ENCODE results near the gene NIPA2.

The NIPA2 gene

DNA sequence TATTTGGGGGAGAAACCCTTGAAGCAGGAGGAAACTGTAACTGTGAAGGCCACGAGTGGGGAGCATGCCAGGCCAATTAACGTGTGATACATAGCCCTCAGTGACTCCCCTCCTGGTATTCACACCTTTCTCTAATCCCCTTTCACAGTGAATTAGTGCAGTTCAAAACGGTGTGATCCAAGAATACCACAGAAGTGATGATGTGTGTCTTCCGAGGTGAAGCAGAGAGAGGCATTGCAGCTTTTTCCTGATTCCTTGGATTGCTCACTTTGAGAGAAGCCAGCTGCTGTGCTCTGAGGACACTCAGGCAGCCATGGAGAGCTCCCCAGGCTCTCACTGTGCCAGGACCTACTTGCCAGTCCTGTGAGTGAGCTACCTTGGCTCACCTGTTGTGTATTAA lies 17.3 kb downstream of the NIPA2 start:
- ATAC-seq (replicated peaks): no peak
- peaks cover 11 to 30% of the 10 kb centered on the region in 2 donors for H3K4me1 Mint-ChIP-seq
- no peak overlapping the region for H3K4me3 Mint-ChIP-seq

DNA sequence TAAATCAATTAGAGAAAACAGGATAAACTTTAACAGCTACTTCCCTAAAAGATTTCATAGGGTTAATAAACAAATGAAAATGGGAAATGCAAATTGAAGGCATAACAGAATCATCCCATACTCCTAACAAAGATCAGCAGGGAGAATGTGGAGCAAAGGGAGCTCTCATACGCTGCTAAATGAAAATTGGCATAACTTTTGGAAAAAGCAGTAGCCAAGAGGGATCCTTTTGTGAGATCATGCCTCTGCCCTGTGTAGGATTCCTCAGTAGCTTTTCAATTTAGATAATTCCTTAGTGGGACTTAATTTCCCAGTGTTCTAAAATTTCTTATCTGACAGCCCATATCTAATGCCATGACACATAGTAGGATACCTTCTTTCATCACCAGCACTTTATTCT lies 18.2 kb downstream of the NIPA2 start:
- Mint-ChIP-seq H3K4me3 (no peak overlapping the region), H3K27me3 (no peaks in the 10 kb centered on the region), H3K9me3 (no peaks in the 10 kb centered on the region), H3K4me1 (peaks cover 10 to 24% of the 10 kb centered on the region in 2 donors), H3K27ac (no peak overlapping the region), H3K36me3 (peaks cover 38 to 57% of the 10 kb centered on the region in 2 donors)
- DNase-seq: no peak
- ATAC-seq (replicated peaks): no peak

More for the DNA sequence above, 17.3 kb downstream of the NIPA2 start:
- DNase-seq: no peak
- no peaks in the 10 kb centered on the region for H3K27me3 Mint-ChIP-seq
- no peaks in the 10 kb centered on the region for H3K9me3 Mint-ChIP-seq
- no peak overlapping the region for H3K27ac Mint-ChIP-seq
- peaks cover 34 to 54% of the 10 kb centered on the region in 2 donors for H3K36me3 Mint-ChIP-seq

DNA sequence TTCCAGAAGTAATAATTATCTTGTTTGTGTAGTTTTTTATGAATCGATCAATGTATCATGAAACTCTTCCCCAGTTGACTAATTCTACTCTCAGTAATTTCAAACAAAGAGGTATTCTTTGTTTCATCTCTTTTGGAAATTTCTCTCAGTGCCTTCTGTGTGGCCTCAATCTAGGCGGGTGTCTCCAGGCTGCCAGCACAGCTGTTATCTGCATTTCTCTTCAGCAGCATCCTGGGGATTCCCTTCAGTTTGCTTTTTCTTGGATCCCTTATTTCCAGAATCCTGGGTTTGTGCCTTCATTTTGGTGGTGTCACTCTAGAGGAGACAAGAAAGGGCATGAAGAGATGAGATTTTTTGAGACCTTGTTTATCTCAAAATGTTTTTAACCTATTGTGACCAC lies 22.7 kb downstream of the NIPA2 start:
- DNase-seq: no peak
- H3K36me3 Mint-ChIP-seq: peaks cover 55 to 74% of the 10 kb centered on the region in 2 donors
- H3K9me3 Mint-ChIP-seq: no peaks in the 10 kb centered on the region
- H3K27ac Mint-ChIP-seq: peak overlapping the region; percentile 51
- H3K27me3 Mint-ChIP-seq: no peaks in the 10 kb centered on the region
- H3K4me3 Mint-ChIP-seq: no peak overlapping the region
- H3K4me1 Mint-ChIP-seq: peaks cover 11 to 20% of the 10 kb centered on the region in 2 donors
- ATAC-seq (replicated peaks): no peak

DNA sequence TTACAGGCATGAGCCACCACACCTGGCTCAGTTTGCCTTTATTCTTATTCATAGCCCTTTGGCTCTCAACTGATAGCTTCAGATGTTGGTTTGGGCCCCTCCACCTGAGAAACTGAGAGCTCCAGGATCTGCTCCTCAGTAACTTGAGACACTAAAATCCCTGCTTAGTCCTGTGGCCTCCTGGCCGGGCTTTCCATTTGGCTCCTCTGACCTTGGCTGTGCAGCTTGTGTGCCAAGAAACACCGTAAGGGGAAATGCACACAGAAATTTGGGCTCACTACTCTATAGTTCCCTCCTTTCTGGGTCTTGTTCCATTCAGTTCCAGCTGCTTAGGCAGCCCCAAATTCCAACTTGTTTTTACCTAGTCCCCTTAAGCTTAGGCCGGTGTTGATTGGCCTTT lies 24.9 kb downstream of the NIPA2 start:
- ATAC-seq (replicated peaks) (no peak), DNase-seq (no peak)
- H3K4me3 Mint-ChIP-seq: no peak overlapping the region
- H3K9me3 Mint-ChIP-seq: no peaks in the 10 kb centered on the region
- H3K4me1 Mint-ChIP-seq: peaks cover 8 to 12% of the 10 kb centered on the region in 2 donors
- H3K27me3 Mint-ChIP-seq: no peaks in the 10 kb centered on the region
- H3K36me3 Mint-ChIP-seq: peaks cover 50 to 65% of the 10 kb centered on the region in 2 donors
- H3K27ac Mint-ChIP-seq: peak overlapping the region; percentile 31

DNA sequence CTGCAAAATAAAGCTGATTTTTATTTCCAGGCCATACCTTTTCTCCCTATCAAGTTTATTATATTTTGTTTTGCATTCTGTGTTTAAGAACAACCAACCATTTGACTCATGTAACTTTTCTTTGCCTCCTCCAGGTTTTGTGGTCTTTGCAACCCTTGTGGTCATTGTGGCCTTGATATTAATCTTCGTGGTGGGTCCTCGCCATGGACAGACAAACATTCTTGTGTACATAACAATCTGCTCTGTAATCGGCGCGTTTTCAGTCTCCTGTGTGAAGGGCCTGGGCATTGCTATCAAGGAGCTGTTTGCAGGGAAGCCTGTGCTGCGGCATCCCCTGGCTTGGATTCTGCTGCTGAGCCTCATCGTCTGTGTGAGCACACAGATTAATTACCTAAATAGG lies 27.6 kb downstream of the NIPA2 start:
- Mint-ChIP-seq H3K4me3 (no peak overlapping the region), H3K4me1 (peaks cover 6 to 11% of the 10 kb centered on the region in 2 donors), H3K9me3 (no peaks in the 10 kb centered on the region), H3K27ac (no peak overlapping the region), H3K36me3 (peaks cover 48 to 65% of the 10 kb centered on the region in 2 donors), H3K27me3 (no peaks in the 10 kb centered on the region)
- DNase-seq: no peak
- ATAC-seq (replicated peaks): no peak

DNA sequence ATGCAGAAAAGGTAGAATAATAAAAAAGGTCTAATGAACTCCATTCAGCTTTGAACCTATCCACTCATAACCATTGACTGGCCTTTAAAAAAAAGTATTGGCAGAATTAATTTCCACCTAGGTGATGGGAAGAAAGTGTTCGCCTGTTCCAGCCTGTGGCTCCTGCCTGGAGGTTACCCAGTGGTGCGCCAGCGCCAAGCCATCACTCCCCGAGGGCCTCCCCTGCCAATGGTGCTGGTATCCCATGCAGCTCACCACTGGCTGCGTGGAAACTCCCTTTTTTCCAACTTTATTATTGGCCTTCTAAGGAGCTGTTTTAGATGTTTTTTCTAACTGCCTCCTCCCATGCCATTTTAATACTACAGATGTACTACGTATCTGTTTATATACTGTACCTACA lies 29.4 kb downstream of the NIPA2 start:
- Mint-ChIP-seq H3K4me1 (peaks cover 2 to 14% of the 10 kb centered on the region in 2 donors), H3K4me3 (no peak overlapping the region), H3K9me3 (no peaks in the 10 kb centered on the region), H3K27ac (no peak overlapping the region), H3K27me3 (no peaks in the 10 kb centered on the region), H3K36me3 (peaks cover 36 to 59% of the 10 kb centered on the region in 2 donors)
- ATAC-seq (replicated peaks) (no peak), DNase-seq (no peak)

DNA sequence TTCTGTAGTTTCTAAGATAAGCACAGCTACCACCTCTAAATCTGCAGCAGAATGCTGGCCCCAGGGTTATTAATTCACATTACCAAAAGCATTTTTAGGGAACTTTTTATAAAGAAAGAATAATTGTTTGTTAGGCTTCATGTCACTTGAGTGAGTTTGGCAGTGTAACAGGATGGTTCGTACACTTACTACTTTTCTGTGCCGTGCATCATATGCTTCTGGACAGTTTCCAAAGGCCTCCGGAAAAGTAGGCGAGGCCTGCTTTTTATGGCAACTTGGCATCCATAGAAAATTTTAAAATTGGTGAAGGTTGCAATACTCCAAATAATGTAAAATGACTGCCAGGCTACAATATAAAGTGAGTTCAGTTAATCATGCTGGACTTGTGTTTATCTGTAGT lies 30.0 kb downstream of the NIPA2 start:
- ATAC-seq (replicated peaks) (no peak), DNase-seq (no peak)
- no peak overlapping the region for H3K4me3 Mint-ChIP-seq
- no peaks in the 10 kb centered on the region for H3K27me3 Mint-ChIP-seq
- H3K4me1 Mint-ChIP-seq: peaks cover 4 to 19% of the 10 kb centered on the region in 2 donors
- peaks cover 31 to 59% of the 10 kb centered on the region in 2 donors for H3K36me3 Mint-ChIP-seq
- H3K9me3 Mint-ChIP-seq: no peaks in the 10 kb centered on the region
- H3K27ac Mint-ChIP-seq: no peak overlapping the region

DNA sequence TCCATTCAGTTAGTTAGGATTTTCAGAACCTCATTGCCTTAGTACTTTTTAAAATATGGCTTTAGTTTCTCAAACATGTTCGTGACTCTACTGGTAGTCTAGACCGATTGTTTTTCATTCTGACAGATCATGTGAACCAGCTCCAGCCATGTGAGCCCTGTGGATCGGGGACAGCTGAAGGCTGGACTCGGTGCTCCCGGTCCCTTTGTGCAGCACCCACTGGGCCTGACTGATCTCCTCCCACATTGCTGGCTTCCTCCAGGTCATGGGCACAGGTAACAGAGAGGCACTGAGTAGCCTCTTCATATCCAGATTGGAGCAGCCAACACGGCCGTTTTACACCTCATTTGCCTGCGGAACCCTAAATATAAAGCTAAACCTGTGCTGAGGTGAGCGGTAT lies 30.5 kb downstream of the NIPA2 start:
- ATAC-seq (replicated peaks): no peak
- Mint-ChIP-seq H3K4me3 (peak overlapping the region in 1 of 2 donors; percentile 14), H3K4me1 (peaks cover 4 to 22% of the 10 kb centered on the region in 2 donors), H3K9me3 (no peaks in the 10 kb centered on the region), H3K27ac (peak overlapping the region; percentile 74), H3K36me3 (peaks cover 27 to 55% of the 10 kb centered on the region in 2 donors), H3K27me3 (no peaks in the 10 kb centered on the region)
- DNase-seq: no peak

DNA sequence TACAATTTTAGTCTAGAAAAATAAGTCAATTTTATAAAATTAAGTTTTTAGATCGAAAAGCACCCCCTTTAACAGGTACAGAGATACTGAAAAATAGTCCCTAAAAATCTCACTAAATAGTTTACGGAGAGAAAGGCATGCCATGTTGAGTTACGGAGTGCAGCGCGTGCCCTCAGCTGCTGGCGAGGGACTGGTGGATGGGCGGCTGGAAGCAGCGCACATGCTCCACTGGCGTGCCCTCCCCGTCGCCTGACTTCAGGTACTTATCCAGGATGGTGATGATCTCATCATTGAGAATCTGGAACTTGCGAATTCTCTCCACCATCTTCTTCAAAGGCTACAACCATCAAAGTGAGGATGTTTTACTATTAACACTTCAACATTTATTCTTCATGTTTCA lies 31.4 kb downstream of the NIPA2 start:
- no peaks in the 10 kb centered on the region for H3K9me3 Mint-ChIP-seq
- H3K36me3 Mint-ChIP-seq: peaks cover 25 to 51% of the 10 kb centered on the region in 2 donors
- H3K27me3 Mint-ChIP-seq: no peaks in the 10 kb centered on the region
- no peak for ATAC-seq (replicated peaks)
- no peak for DNase-seq
- peaks cover 4 to 22% of the 10 kb centered on the region in 2 donors for H3K4me1 Mint-ChIP-seq
- no peak overlapping the region for H3K4me3 Mint-ChIP-seq
- H3K27ac Mint-ChIP-seq: no peak overlapping the region

DNA sequence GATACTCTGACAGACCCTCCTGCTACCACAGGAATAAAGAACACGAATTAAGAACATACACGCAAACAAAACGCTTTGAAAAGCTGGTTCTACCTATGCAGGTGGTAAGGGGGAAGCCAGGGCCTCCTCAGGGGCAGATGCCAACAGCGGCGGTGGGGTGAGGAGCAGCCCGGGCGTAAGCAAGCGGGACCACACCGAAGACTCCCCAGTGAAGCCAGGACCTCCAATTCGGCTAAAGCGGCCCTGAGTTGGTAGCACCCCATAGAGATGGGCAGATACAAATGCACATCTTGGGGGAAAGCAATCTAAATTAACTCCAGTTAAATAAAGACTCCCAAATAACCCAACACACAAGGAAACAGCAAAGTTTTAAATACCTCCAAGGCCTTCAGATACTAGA lies 32.4 kb downstream of the NIPA2 start:
- Mint-ChIP-seq H3K27ac (peak overlapping the region; percentile 60), H3K9me3 (no peaks in the 10 kb centered on the region), H3K36me3 (peaks cover 22 to 51% of the 10 kb centered on the region in 2 donors), H3K4me3 (peak overlapping the region in 1 of 2 donors; percentile 51), H3K4me1 (peaks cover 4 to 19% of the 10 kb centered on the region in 2 donors), H3K27me3 (no peaks in the 10 kb centered on the region)
- ATAC-seq (replicated peaks) (peak in 1 of 2 donors; percentile 20), DNase-seq (no peak)

DNA sequence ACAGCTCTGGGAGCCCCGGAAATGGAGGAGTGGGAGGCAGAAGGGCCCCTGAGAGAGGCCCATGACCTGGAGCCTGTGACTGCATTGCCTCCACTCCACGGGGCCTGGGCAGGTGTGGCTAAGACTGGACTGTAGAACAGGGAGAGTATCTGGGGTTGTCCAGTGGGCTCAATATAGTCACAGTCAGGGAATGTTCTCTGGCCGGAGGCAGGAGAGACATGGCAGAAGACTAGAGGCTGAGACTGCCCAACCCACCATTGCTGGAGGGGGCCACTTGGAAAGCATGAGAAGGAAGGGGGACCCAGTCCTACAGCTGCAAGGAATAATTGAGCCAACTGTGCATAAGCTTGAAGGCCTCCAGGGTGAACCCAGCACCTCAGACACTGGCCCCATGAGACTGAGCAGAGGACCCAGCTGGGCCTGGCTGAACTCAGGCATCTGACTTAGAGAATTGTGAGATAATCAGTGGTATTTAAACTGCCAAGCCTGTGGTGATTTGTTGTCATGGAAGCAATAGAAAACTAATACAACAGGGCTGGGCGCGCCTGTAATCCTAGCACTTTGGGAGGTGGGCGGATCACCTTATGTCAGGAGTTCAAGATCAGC lies 33.1 kb downstream of the NIPA2 start:
- peak in 1 of 2 donors; percentile 41 for ATAC-seq (replicated peaks)
- H3K9me3 Mint-ChIP-seq: no peaks in the 10 kb centered on the region
- H3K27me3 Mint-ChIP-seq: no peaks in the 10 kb centered on the region
- DNase-seq: no peak
- peaks cover 4 to 15% of the 10 kb centered on the region in 2 donors for H3K4me1 Mint-ChIP-seq
- H3K27ac Mint-ChIP-seq: peak overlapping the region; percentile 53
- H3K4me3 Mint-ChIP-seq: peak overlapping the region in 1 of 2 donors; percentile 37
- peaks cover 15 to 46% of the 10 kb centered on the region in 2 donors for H3K36me3 Mint-ChIP-seq

DNA sequence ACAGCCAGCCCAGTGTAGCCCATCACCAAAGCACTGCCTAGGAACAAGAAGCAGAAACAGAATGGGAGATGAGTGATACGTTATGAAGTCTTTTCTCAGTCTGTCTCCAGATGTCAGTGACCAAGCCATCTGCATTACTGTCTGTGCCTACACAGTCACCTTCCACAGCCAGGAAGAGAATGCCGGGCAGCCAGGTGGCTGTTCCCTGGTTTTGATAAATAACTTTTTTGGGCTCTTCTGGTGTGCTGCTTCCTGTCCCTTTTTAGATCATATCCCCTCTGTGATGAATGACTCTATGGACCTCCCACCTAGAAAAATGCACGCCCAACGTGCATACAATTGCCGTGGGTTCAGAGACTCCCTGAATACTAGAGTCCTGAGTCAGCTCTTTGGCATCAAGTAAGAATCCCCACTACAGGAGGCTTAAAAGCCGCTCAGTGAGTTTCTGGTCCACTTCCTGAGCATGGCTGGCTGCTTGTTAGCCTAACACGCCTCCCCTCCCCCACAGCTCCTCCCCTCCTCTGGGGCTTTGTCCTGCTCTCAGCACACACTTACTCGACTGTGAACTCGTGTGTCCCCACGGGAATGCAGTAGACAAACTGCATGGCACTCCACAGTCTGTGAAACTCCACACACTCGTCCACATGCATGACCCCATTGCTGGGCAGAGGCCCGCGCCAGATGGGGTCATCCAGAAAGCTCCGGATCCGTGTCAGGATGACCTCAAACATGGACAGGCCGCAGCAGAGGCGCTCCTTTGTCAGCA lies 34.7 kb downstream of the NIPA2 start:
- H3K36me3 Mint-ChIP-seq: peaks cover 22 to 58% of the 10 kb centered on the region in 2 donors
- no peaks in the 10 kb centered on the region for H3K9me3 Mint-ChIP-seq
- H3K4me3 Mint-ChIP-seq: no peak overlapping the region
- DNase-seq (no peak), ATAC-seq (replicated peaks) (no peak)
- H3K4me1 Mint-ChIP-seq: peaks cover 4 to 15% of the 10 kb centered on the region in 2 donors
- H3K27me3 Mint-ChIP-seq: no peaks in the 10 kb centered on the region
- H3K27ac Mint-ChIP-seq: peak overlapping the region; percentile 70

DNA sequence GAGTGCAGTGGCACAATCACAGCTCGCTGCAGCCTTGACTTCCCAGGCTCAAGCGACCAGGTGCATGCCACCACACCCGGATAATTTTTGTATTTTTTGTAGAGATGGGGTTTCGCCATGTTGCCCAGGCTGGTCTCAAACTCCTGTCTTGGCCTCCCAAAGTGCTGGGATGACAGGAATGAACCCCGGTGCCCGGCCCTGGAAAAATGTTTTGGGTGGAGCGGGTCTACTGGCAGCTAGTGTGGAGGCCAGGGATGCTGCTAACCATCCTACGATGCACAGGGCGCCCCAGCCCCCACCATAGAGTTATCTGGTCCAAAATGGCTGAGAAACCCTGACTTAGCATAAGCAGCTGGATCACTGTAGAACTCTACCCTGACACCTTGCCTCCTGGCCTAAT lies 35.4 kb downstream of the NIPA2 start:
- Mint-ChIP-seq H3K9me3 (no peaks in the 10 kb centered on the region), H3K4me3 (no peak overlapping the region), H3K4me1 (peaks cover 4 to 15% of the 10 kb centered on the region in 2 donors), H3K27ac (peak overlapping the region; percentile 70), H3K36me3 (peaks cover 22 to 61% of the 10 kb centered on the region in 2 donors), H3K27me3 (no peaks in the 10 kb centered on the region)
- DNase-seq (no peak), ATAC-seq (replicated peaks) (no peak)

DNA sequence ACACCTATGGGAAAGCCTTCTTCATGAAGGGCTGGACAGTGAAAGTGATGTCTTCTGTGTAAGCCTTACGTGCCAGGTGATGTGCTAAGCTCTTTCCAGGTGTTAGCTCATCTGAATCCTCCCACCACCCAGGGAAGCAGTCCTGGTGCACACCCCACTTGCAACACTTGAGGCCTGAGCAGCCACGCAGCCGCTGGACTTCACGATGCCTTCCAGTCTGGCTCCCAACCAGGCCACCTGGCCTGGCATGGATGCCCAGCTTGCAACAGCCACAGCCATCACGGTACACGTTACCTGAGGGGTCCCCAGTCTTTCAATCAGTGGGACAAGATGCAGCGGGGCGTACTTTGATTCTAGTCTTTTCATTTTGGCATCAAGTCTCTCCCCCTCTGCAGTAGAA lies 35.8 kb downstream of the NIPA2 start:
- DNase-seq (no peak), ATAC-seq (replicated peaks) (no peak)
- peaks cover 22 to 57% of the 10 kb centered on the region in 2 donors for H3K36me3 Mint-ChIP-seq
- no peak overlapping the region for H3K4me3 Mint-ChIP-seq
- H3K9me3 Mint-ChIP-seq: no peaks in the 10 kb centered on the region
- no peak overlapping the region for H3K27ac Mint-ChIP-seq
- H3K4me1 Mint-ChIP-seq: peaks cover 4 to 15% of the 10 kb centered on the region in 2 donors
- H3K27me3 Mint-ChIP-seq: no peaks in the 10 kb centered on the region

DNA sequence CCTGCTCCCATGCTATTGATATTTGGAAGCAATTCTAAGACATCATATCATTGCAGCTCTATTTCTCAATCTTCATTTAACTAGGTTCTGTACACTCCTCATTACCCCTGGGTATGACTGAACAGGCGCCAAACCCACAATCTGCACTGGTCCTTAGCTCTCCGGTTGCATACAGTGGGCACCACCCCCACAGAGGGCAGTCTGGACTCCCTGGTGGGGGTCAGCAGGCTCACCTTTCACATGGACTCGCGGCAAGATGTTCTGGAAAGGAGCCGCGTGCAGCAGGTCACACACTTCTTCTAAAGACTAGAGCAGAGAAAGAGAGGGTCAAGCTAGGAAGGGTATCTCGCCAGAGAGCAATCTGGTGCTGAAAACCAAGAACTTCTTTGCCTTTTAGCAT lies 36.5 kb downstream of the NIPA2 start:
- Mint-ChIP-seq H3K27ac (no peak overlapping the region), H3K4me1 (peaks cover 4 to 15% of the 10 kb centered on the region in 2 donors), H3K36me3 (peaks cover 20 to 50% of the 10 kb centered on the region in 2 donors), H3K4me3 (no peak overlapping the region), H3K27me3 (no peaks in the 10 kb centered on the region), H3K9me3 (no peaks in the 10 kb centered on the region)
- no peak for ATAC-seq (replicated peaks)
- no peak for DNase-seq
